IMR-90 (cell line): ENCODE measurements around the gene SLC35F3. TPM values are rescaled to one million over a fixed set of nuclear protein-coding genes. Genes with fewer than 3 reads are reported as not detected.

ENCODE experiments used
- ATAC-seq: fragments of 200-7000 bp; cut with Tn5 transposase; 2 replicates; pipeline ENCODE4 v1.9.1; 2020; ENCODE audit warnings: low read depth, mild to moderate bottlenecking, moderate library complexity
- BruUV-seq: library from RNA; stranded (reverse); fragments of 400-500 nt; replicated peaks from 2 replicates; lab custom pipeline; 2021; lab: Mats Ljungman, UMichigan
- CTCF ChIA-PET: fragments of 300-600 bp; formaldehyde crosslinking; extraction: SDS; loops from one replicate; lab custom pipeline; 2021; ENCODE audit warnings: antibody characterized with exemption; lab: Yijun Ruan, JAX
- POLR2A ChIA-PET: fragments of 300-600 bp; sonication (Branson Sonifier 250); formaldehyde crosslinking; loops from one replicate; lab custom pipeline; 2022; ENCODE audit warnings: antibody characterized with exemption; ENCODE audit not compliant: unreplicated experiment; lab: Charles Lee
- DNase-seq: peaks from one replicate; pipeline ENCODE4 v3.0.0; 2013
- H2AFZ ChIP-seq: replicated peaks from 2 replicates; pipeline ENCODE3; 2013; ENCODE audit warnings: low read length, mild to moderate bottlenecking; ENCODE audit not compliant: poor library complexity
- H2AK5ac ChIP-seq: 2 replicates; pipeline ENCODE4 v1.6.1; 2013; ENCODE audit warnings: low read depth, low read length, inconsistent platforms
- H2AK9ac ChIP-seq: replicated peaks from 2 replicates; pipeline ENCODE3; 2013; ENCODE audit warnings: mild to moderate bottlenecking, low read depth, low read length, moderate library complexity; ENCODE audit not compliant: poor library complexity
- H2BK120ac ChIP-seq: 2 replicates; pipeline ENCODE4 v1.6.1; 2013; ENCODE audit warnings: low read depth, low read length, inconsistent platforms
- H2BK15ac ChIP-seq: 3 replicates; pipeline ENCODE4 v1.6.1; 2013; ENCODE audit warnings: low read depth, low read length, inconsistent platforms
- H2BK20ac ChIP-seq: 2 replicates; pipeline ENCODE4 v1.6.1; 2013; ENCODE audit warnings: low read depth, mild to moderate bottlenecking, inconsistent platforms, low read length, moderate library complexity
- H2BK5ac ChIP-seq: 2 replicates; pipeline ENCODE4 v1.6.1; 2013; ENCODE audit warnings: mild to moderate bottlenecking, low read depth, low read length, inconsistent platforms; ENCODE audit not compliant: poor library complexity, severe bottlenecking
- H3K14ac ChIP-seq: replicated peaks from 2 replicates; pipeline ENCODE4 v1.6.1; 2013; ENCODE audit warnings: low read depth, low read length, inconsistent platforms
- H3K18ac ChIP-seq: 2 replicates; pipeline ENCODE4 v1.6.1; 2013; ENCODE audit warnings: low read depth, low read length, control low read depth
- H3K23ac ChIP-seq: 2 replicates; pipeline ENCODE4 v1.6.1; 2013; ENCODE audit warnings: low read depth, low read length, inconsistent platforms
- H3K27ac ChIP-seq: 2 replicates; pipeline ENCODE4 v1.5.1; 2013; ENCODE audit warnings: mild to moderate bottlenecking, control low read depth, low read length; ENCODE audit not compliant: insufficient read depth
- H3K27me3 ChIP-seq: 2 replicates; pipeline ENCODE4 v1.6.1; 2013; ENCODE audit warnings: low read length; ENCODE audit not compliant: control insufficient read depth, insufficient read depth
- H3K36me3 ChIP-seq: 2 replicates; pipeline ENCODE4 v1.6.1; 2013; ENCODE audit warnings: low read length, mixed read lengths; ENCODE audit not compliant: control insufficient read depth, insufficient read depth
- H3K4ac ChIP-seq: 2 replicates; pipeline ENCODE4 v1.6.1; 2013; ENCODE audit warnings: low read depth, low read length, inconsistent platforms
- H3K4me1 ChIP-seq: 2 replicates; pipeline ENCODE4 v1.6.1; 2013; ENCODE audit warnings: low read length, mixed read lengths; ENCODE audit not compliant: control insufficient read depth, insufficient read depth
- H3K4me2 ChIP-seq: 2 replicates; pipeline ENCODE4 v1.6.1; 2013; ENCODE audit warnings: low read depth, mild to moderate bottlenecking, control low read depth, low read length, moderate library complexity
- H3K4me3 ChIP-seq: 2 replicates; pipeline ENCODE4 v1.5.1; 2013; ENCODE audit warnings: low read depth, mild to moderate bottlenecking, control low read depth, low read length, moderate library complexity; ENCODE audit not compliant: insufficient read depth
- H3K56ac ChIP-seq: 2 replicates; pipeline ENCODE4 v1.6.1; 2013; ENCODE audit warnings: low read length, inconsistent platforms; ENCODE audit not compliant: insufficient read depth; ENCODE audit errors: extremely low read depth
- H3K79me1 ChIP-seq, 2 experiments: 2 replicates each; pipeline ENCODE4 v1.6.1; 2013; ENCODE audit warnings: low read length in 2 of 2, inconsistent platforms in 1 of 2, low read depth in 1 of 2
- H3K9ac ChIP-seq: 2 replicates; pipeline ENCODE4 v1.6.1; 2013; ENCODE audit warnings: low read depth, low read length, control low read depth
- H3K9me1 ChIP-seq: 2 replicates; pipeline ENCODE4 v1.6.1; 2013; ENCODE audit warnings: low read length, inconsistent platforms; ENCODE audit not compliant: insufficient read depth
- H3K9me3 ChIP-seq: 2 replicates; pipeline ENCODE4 v1.6.1; 2013; ENCODE audit warnings: low read length; ENCODE audit not compliant: control insufficient read depth, insufficient read depth
- H4K20me1 ChIP-seq: 2 replicates; pipeline ENCODE4 v1.6.1; 2013; ENCODE audit warnings: low read length, inconsistent platforms; ENCODE audit not compliant: insufficient read depth
- H4K5ac ChIP-seq: 2 replicates; pipeline ENCODE4 v1.6.1; 2013; ENCODE audit warnings: mild to moderate bottlenecking, low read depth, low read length, control low read depth
- H4K8ac ChIP-seq, 2 experiments: 2 replicates each; pipeline ENCODE4 v1.6.1; 2013; ENCODE audit warnings: low read depth in 2 of 2, low read length in 2 of 2, control low read depth in 1 of 2, inconsistent platforms in 1 of 2
- H4K91ac ChIP-seq: 2 replicates; pipeline ENCODE4 v1.6.1; 2013; ENCODE audit warnings: low read depth, low read length, inconsistent platforms; ENCODE audit not compliant: insufficient read depth
- RFX5 ChIP-seq: IDR thresholded peaks from 2 replicates; pipeline ENCODE4 v1.8.0; 2012; ENCODE audit warnings: low read depth, mild to moderate bottlenecking, low read length, moderate library complexity
- WGBS, 2 experiments: methylation state at CpG; one replicate each; pipeline versions ENCODE4 v1.1.5 to v1.1.7; 2013; ENCODE audit warnings: missing lambda C conversion rate in 2 of 2; ENCODE audit not compliant: insufficient read length in 1 of 2; ENCODE audit errors: extremely low coverage in 2 of 2; 5-methylcytosine and 5-hydroxymethylcytosine counted together
- dilution Hi-C: fragments of 300-500 bp; cut with HindIII; formaldehyde crosslinking; loops from one replicate; pipeline ENCODE4 v1.14.3; 2018; ENCODE audit warnings: low sequenced_read_pairs; ENCODE audit not compliant: unreplicated experiment
- in situ Hi-C: fragments of 300-500 bp; cut with MboI; formaldehyde crosslinking; loops from 3 replicates; pipeline ENCODE4 v1.14.3; 2019; ENCODE audit warnings: low sequenced_read_pairs, inconsistent platforms, mixed read lengths
- intact Hi-C: fragments of 100-400 bp; cut with micrococcal nuclease; formaldehyde crosslinking; loops from 2 replicates; pipeline ENCODE4 v1.10.0; 2022
- polyA plus RNA-seq, 3 experiments: library from polyadenylated mRNA; depleted of rRNA; stranded (reverse); fragments of >200 nt; gene quantifications; 2 replicates each; pipeline ENCODE4 v1.2.3, GENCODE V29; 2012; ENCODE audit warnings: low replicate concordance in 1 of 3
- total RNA-seq: library from RNA; depleted of rRNA; stranded (reverse); fragments of >200 nt; gene quantifications from 2 replicates; pipeline ENCODE4 v1.2.3, GENCODE V29; 2012

The SLC35F3 gene
- total and polyA plus RNA-seq, 2 of the 4 experiments (the other 2 are of a cell fraction), result under 0.01 to 0.17 TPM

DNA sequence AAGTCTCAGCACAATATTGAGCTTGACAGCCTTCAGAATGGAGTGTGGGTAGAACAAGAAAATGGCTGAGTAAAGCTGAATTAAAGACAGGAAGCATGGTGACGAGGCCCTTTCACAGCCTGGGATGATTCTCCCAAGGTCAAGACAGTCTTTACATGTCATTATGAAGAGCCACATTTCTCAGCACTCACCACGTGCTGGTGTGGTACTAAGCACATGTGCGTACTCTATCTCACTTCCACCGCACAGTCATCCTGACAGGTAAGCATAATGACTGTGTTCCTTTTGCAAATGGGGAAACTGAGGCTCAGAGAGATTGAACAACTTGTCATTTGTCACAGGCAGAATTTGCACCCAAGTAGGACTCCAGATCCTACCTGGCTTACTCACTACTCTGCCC lies 376.0 kb downstream of the SLC35F3 start:
- WGBS, 2 experiments, result 0% methylated on average over 1 of the region's 4 CpGs; no CpG with 5 or more reads in 1 of the 2 experiments

More for the DNA sequence above, 376.0 kb downstream of the SLC35F3 start:
- in situ Hi-C loops (no loop called here), intact Hi-C loops (no loop called here), dilution Hi-C loops (no loop called here)
- Histone ChIP-seq H2AK9ac (peak overlapping the region; percentile 1), H3K4me2 (no peak overlapping the region), H3K27me3 (no peaks in the 10 kb centered on the region), H3K79me1 (no peaks in the 10 kb centered on the region), H2BK5ac (no peak overlapping the region), H3K9me3 (no peaks in the 10 kb centered on the region), H2AFZ (no peak overlapping the region), H4K8ac (no peak overlapping the region), H3K18ac (no peak overlapping the region), H3K4me1 (no peaks in the 10 kb centered on the region), H3K4me3 (no peak overlapping the region), H2BK120ac (no peak overlapping the region), H4K5ac (no peak overlapping the region), H3K9me1 (no peaks in the 10 kb centered on the region), H2BK15ac (no peak overlapping the region), H3K9ac (no peak overlapping the region), H3K14ac (no peak overlapping the region), H2AK5ac (no peak overlapping the region), H3K23ac (no peak overlapping the region), H3K36me3 (no peaks in the 10 kb centered on the region), H4K91ac (no peak overlapping the region), H3K4ac (no peak overlapping the region), H4K20me1 (no peaks in the 10 kb centered on the region), H3K27ac (no peak overlapping the region), H2BK20ac (no peak overlapping the region), H3K56ac (no peak overlapping the region)
- BruUV-seq, result no TSS peak
- ATAC-seq (no peak), DNase-seq (no peak)
- no peak for TF ChIP-seq RFX5
- ChIA-PET POLR2A (no interaction called here), CTCF (no interaction called here)
